ENCODE measurements around the gene DYNC2I2.

DYNC2I2 gene

DNA sequence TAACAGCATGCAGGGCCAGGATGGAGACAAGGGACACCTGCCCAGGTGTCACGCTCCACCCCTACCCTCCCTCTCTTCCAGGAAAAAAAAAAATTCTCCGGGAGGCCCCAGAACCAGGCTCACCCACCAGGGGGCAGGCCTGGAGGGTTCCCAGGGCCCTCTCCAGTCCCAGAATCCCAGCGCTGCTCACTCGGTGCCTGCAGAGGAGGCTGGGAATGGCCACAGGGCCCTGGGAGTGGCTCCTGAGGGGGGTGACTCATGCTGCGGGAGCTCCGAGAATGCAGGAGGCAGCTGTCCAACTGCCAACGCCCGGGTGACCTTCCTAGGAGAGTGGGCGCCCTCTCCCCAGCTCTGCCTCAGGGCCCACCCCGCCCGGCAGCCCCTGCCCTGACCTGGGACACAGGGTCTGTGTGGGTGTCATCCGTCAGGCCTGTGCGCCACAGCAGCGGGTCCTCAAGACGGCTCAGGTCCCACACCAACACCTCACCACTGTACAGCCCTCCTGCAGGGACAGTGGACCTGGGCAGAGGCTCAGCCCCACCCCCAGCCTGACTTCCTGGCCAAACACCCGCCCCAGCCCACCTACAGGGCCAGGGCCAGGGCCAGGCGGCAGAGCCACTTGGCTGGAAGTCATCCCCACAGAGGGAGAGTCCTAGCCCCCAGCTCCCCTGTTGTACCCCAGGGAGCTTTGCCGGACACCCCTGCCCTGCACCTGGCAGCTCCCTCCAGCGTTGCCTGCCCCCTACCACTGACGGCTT lies 21.2 kb downstream of the DYNC2I2 start:
- no peak for DNase-seq

GRCh38 chr9:128634651-128635262 lies 21.9 kb downstream of the DYNC2I2 start:
- DNase-seq = no peak

DNA sequence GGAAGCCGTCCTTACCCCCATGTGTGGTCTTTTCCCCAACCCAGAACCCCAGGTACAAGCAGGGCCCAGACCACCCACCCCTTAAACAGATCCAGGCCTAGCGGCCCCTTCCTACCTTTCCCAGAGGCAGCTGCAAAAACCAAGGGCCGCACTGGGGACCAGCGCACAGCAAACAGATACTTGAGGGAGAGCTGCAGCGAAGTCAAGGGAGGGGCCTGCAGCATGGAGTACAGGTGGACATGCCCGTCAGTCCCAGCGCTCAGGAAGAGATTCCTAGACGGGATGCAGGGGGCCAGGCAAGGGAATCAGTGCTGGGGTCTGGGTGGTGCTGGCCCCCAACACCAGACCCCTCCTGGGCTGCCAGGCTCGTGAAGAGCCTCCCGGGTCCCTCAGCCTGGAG lies 22.5 kb downstream of the DYNC2I2 start:
- DNase-seq = no peak

- no peak for DNase-seq
These were observed 23.0 kb downstream of the DYNC2I2 start for GRCh38 chr9:128633601-128634000.

GRCh38 chr9:128633057-128633456 lies 23.6 kb downstream of the DYNC2I2 start:
- no peak for DNase-seq

DNA sequence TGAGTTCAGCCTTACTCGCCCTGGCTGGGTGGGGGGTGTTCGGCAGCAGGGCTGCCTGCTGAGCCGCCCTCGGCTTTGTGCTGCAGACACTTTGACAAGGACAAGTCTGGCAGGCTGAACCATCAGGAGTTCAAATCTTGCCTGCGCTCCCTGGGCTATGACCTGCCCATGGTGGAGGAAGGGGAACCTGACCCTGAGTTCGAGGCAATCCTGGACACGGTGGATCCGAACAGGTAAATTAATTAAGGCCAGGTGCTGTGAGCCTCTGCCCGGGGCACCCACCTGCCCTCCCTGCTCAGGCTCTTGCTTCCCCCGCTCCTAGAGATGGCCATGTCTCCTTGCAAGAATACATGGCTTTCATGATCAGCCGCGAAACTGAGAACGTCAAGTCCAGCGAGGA lies 24.2 kb downstream of the DYNC2I2 start:
- DNase-seq = no peak

GRCh38 chr9:128632066-128632465 lies 24.6 kb downstream of the DYNC2I2 start:
- DNase-seq = no peak

DNA sequence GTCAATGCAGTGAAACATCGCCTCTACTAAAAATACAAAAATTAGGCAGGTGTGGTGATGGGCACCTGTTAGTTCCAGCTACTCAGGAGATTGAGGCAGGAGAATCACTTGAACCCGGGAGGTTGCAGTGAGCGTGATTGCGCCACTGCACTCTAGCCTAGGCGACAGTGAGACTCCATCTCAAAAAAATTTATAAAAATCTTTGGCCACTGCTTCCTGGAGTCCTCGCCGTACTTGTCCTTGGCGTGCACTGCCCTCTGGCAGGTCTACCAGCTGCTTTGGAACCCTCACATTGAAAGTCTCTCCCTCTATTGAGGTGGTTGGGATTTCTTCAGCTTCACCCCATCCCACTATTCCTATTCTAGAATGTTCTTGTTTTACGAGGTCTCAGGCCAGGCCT lies 25.0 kb downstream of the DYNC2I2 start:
- DNase-seq = no peak

GRCh38 chr9:128629852-128630545 lies 26.6 kb downstream of the DYNC2I2 start:
- DNase-seq = no peak

DNA sequence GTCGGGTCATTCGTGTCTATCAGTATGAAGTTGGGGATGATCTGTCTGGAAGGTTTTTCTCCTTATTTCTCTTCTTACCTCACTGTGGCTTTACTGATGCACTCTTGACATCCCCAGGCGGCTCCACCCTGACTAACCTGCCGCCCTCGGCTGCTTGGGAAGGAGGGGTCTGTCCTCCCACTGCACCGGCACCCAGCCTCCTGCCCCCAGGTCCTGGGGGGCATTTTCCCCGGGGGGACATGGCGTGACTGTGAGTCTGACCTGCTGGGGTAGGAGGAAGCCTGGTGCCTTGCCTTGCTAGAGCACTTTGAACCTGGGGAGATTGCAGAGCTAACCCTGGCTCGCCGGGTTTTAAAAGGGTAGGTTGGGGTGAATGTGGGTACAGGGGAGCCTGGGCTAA lies 27.5 kb downstream of the DYNC2I2 start:
- no peak for DNase-seq

GRCh38 chr9:128628471-128629048 lies 28.1 kb downstream of the DYNC2I2 start:
- DNase-seq = no peak

- no peak for DNase-seq
These were observed 28.7 kb downstream of the DYNC2I2 start for GRCh38 chr9:128627906-128628305.

- no peak for DNase-seq
These were observed 29.4 kb downstream of the DYNC2I2 start for GRCh38 chr9:128627127-128627715.

DNA sequence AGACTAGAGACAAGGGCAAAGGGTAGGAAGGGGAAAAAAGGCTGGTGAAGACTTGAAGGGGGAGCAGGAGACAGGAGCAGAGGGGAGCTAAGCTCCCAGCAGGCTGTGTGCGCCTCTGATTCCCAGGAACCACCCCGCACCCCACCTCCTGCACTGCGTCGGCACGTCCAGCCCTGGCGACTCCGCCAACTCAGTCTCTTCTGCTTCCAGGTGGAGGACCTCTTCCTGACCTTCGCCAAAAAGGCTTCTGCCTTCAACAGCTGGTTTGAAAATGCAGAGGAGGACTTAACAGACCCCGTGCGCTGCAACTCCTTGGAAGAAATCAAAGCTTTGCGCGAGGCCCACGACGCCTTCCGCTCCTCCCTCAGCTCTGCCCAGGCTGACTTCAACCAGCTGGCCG lies 30.5 kb downstream of the DYNC2I2 start:
- DNase-seq = no peak

DNA sequence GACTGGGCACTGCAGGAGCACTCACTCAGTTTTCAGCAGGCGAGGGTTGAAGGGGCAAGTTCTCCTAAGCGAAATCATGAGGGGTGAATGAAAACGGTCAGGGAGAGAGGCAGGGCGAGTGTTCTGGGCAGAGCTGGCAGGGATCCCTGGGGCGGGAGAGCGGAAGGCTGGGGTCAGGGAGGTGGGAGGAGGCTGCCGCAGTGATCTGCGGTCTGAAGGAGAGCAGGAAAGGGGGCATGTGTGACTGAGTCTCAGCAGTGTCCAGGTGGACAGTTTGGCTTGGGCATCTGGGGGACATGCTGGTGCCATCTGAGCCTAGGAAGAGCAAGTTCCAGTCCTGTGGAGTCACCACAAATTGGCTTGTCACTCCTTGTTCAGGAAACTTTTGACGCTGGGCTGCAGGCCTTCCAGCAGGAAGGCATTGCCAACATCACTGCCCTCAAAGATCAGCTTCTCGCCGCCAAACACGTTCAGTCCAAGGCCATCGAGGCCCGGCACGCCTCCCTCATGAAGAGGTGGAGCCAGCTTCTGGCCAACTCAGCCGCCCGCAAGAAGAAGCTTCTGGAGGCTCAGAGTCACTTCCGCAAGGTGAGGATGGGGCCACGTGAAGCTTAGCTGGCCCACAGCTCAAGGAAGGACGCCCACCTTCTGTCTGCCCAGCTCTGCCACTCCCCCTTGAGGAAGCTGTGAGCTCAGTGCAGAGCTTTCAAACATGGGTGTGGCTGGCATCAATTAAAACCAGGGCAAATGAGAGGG lies 31.1 kb downstream of the DYNC2I2 start:
- DNase-seq = no peak

- no peak for DNase-seq
These were observed 32.1 kb downstream of the DYNC2I2 start for GRCh38 chr9:128624566-128624965.

DNA sequence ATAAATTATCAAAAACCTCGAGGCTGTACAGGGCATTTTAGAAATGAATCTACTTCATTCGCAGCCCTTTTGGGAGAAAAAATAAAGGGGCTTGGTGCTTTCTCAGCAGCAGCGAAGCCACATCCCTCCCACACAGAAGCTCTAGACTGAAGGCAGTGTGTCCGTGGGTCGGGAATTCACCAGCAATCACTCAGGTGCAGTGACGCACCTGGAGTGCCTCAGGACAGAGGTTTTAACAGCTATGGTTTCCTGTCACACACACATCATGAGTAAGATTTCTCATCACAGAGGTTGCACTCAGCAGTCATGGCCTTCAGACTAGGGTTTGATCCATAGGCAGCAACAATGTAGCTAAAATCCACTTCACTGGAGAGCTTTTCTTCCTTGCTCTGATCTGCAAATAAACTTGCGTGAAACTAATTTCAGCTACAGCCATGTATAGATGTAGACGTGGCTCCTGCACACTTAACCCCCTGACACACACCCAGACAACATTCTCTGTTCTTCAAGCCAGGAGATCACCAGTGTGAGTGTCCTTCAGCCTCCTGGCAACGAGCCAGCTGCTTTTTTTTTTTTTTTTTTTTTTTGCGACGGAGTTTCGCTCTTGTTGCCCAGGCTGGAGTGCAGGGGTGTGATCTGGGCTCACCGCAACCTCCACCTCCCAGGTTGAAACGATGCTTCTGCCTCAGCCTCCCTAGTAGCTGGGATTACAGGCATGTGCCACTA lies 34.8 kb downstream of the DYNC2I2 start:
- DNase-seq = no peak

GRCh38 chr9:128619779-128620178 lies 36.9 kb downstream of the DYNC2I2 start:
- DNase-seq = no peak

DNA sequence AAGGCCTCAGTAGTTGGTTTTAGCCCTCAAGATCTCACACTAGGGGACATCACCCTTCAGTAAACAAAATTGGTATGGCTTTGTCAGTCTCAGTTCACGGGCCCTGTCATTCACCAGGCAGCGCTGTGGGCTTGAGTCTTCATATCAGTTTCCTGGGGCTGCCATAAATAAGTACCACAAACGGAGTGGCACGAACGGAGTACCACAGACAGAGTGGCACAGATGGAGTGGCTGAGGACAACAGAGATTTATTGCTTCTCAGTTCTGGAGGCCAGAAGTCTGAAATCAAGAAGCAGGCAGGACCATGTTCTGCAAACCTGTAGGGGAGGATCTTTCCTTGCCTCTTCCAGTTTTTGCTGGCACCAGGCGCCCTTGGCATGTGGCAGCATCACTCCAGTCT lies 37.5 kb downstream of the DYNC2I2 start:
- DNase-seq = no peak

- DNase-seq = no peak
These were observed 38.7 kb downstream of the DYNC2I2 start for GRCh38 chr9:128617943-128618342.

DNA sequence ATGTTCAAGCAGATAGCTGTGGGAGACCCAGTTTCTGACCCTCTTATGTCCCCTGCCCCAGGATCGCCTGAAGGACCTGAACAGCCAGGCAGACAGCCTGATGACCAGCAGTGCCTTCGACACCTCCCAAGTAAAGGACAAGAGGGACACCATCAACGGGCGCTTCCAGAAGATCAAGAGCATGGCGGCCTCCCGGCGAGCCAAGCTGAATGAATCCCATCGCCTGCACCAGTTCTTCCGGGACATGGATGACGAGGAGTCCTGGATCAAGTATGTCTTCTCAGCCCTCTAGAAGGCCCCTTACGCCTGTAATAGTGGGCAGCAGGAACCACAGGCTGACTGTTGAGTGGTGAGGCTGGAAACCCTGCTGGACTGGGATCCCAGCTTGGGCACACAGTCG lies 41.1 kb downstream of the DYNC2I2 start:
- DNase-seq = no peak

DNA sequence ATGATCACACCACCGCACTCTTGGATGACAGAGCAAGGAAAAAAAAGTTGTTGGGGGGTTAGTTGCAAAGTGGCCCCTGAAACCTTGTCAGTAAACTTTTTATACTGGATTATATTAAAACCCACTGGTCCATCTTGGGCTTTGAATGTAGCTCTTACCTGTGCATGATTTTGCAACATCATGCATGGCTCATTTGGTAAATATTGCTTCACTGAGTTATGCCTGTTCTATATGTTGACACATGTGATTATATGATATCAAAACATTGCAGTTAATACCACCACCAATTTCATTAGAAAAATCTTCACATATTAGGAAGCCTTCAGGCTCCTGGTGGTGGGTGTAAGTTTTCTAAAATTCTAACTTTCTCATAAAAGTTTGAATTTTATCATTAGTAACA lies 41.9 kb downstream of the DYNC2I2 start:
- DNase-seq = no peak

Data from activated CD4-positive, alpha-beta T cell treated with anti-CD3 and anti-CD28 coated beads for 1 hour (primary cell).